Ovary (tissue), 9 donors: ENCODE measurements around the gene DCAF6. TPM values are rescaled to one million over a fixed set of nuclear protein-coding genes. Genes with fewer than 3 reads are reported as not detected.

Source experiments
- DNase-seq, 5 donors: peaks; one replicate each; pipeline ENCODE4 v3.0.0-alpha.2; 2019 to 2020
- H3K27ac ChIP-seq, 2 donors: fragments of 200-600 bp; one replicate each; pipeline versions ENCODE4 v1.5.1 to v1.8.0; 2019 to 2022
- H3K27me3 ChIP-seq: fragments of 200-600 bp; one replicate; pipeline ENCODE4 v1.8.0; 2022
- H3K36me3 ChIP-seq: fragments of 200-600 bp; sonication (generic); one replicate; pipeline ENCODE4 v1.5.1; 2019
- H3K4me1 ChIP-seq: one replicate; pipeline ENCODE4 v1.8.1; 2013; ENCODE audit warnings: mild to moderate bottlenecking, moderate library complexity; ENCODE audit not compliant: insufficient read depth
- H3K4me3 ChIP-seq: fragments of 200-600 bp; sonication (generic); one replicate; pipeline ENCODE4 v1.5.1; 2017
- H3K9me3 ChIP-seq, 2 donors: fragments of 200-600 bp in 1 of 2; sonication (generic) in 1 of 2; one replicate each; pipeline versions ENCODE4 v1.5.1 to v1.8.1; 2013 to 2019; ENCODE audit warnings: mild to moderate bottlenecking in 1 of 2, moderate library complexity in 1 of 2
- CTCF ChIP-seq, 3 donors: fragments of 450-650 bp in 2 of 3; fragments of 200-600 bp in 1 of 3; IDR thresholded peaks; one replicate each; pipeline versions ENCODE4 v1.5.1 to v1.8.0; 2016 to 2022; ENCODE audit warnings: antibody characterized with exemption in 3 of 3, mild to moderate bottlenecking in 1 of 3
- EP300 ChIP-seq: sonication (generic); formaldehyde crosslinking; IDR thresholded peaks from one replicate; pipeline ENCODE4 v1.6.1; 2017; ENCODE audit warnings: antibody characterized with exemption
- POLR2A ChIP-seq: fragments of 450-650 bp; IDR thresholded peaks from one replicate; pipeline ENCODE4 v1.6.1; 2017; ENCODE audit warnings: antibody characterized with exemption, mild to moderate bottlenecking, moderate library complexity
- WGBS, 3 donors: extraction: QIAGEN DNeasy Blood & Tissue Kit in 1 of 3; methylation state at CpG; one replicate each; pipeline versions ENCODE4 v1.1.5 to v1.1.7; 2013 to 2017; 5-methylcytosine and 5-hydroxymethylcytosine counted together
- intact Hi-C, 4 donors: fragments of 100-400 bp; cut with DNase I; formaldehyde crosslinking; loops; one replicate each; pipeline versions ENCODE4 v1.11.0 to v1.15.1; 2022 to 2023
- polyA plus RNA-seq, 2 donors: library from polyadenylated mRNA; stranded (reverse); fragments of 200-250 nt in 1 of 2; fragments of 350-450 nt in 1 of 2; fragmentation: Illumina TruSeq in 1 of 2; extraction: RNeasy Lipid Tissue Mini Kit (QIAGEN cat#74804) in 1 of 2; gene quantifications; one replicate each; pipeline ENCODE4 v1.2.3, GENCODE V29; 2013 to 2014
- total RNA-seq, 7 donors: library from RNA; depleted of rRNA in 2 of 7; stranded (reverse); fragments of >200 nt in 2 of 7; fragmentation: NEBNext Ultra II Directional in 3 of 7; extraction: Animal tissue kit (Norgen Biotek cat#: 25700) in 3 of 7; gene quantifications; one replicate each; pipeline versions ENCODE4 v1.1.0 to v1.2.4, GENCODE V29; 2016 to 2023
- donor health status: DM: no; HTN: no; CAD: no; lungs with moderate emphysema.
- donor health status: DM: no; HTN: no; CAD: no.
- donor health status: Bipolar disorder and iron deficiency.
- donor health status: DM: yes; HTN: yes; CAD: no.
- donor health status: DM: no; HTN: no; CAD: no.
- donor health status: DM: yes; HTN: yes; CAD: no.

DCAF6 gene
- total and polyA plus RNA-seq, 9 donors = 32.1 to 65.9 (median 44.4) TPM

GRCh38 chr1:167909691-167910180 is 26.7 kb upstream of the DCAF6 start:
- no peak overlapping the region for H3K27ac ChIP-seq
- no peak for DNase-seq
- TF ChIP-seq CTCF (IDR thresholded peaks at IDR 0.05) (no peak), POLR2A (no peak), EP300 (no peak)
- H3K4me3 ChIP-seq = no peak overlapping the region
- no peaks in the 10 kb centered on the region for H3K36me3 ChIP-seq
- H3K4me1 ChIP-seq = peaks cover 4% of the 10 kb centered on the region
- intact Hi-C loops = no loop called here
- WGBS, 3 donors = 90 to 92% (median 91%) methylated on average over 6 of the region's 6 CpGs
- H3K27me3 ChIP-seq = no peaks in the 10 kb centered on the region
- no peaks in the 10 kb centered on the region for H3K9me3 ChIP-seq

GRCh38 chr1:167910530-167910929 is 26.0 kb upstream of the DCAF6 start:
- TF ChIP-seq POLR2A (no peak), CTCF (IDR thresholded peaks at IDR 0.05) (no peak), EP300 (no peak)
- 40 to 51% (median 40%) methylated on average over 2 of the region's 2 CpGs for WGBS, 3 donors
- Histone ChIP-seq H3K36me3 (no peaks in the 10 kb centered on the region), H3K27me3 (no peaks in the 10 kb centered on the region), H3K4me1 (peaks cover 4% of the 10 kb centered on the region), H3K9me3 (no peaks in the 10 kb centered on the region), H3K27ac (no peak overlapping the region), H3K4me3 (no peak overlapping the region)
- intact Hi-C loops = no loop called here
- no peak for DNase-seq

GRCh38 chr1:167911413-167911812 is 25.1 kb upstream of the DCAF6 start:
- WGBS, 3 donors = 45 to 50% (median 47%) methylated on average over 8 of the region's 8 CpGs

GRCh38 chr1:167912294-167912693 is 24.2 kb upstream of the DCAF6 start:
- no peak overlapping the region for H3K27ac ChIP-seq
- no peak overlapping the region for H3K4me3 ChIP-seq
- DNase-seq = no peak
- no peaks in the 10 kb centered on the region for H3K9me3 ChIP-seq
- WGBS, 3 donors = 51 to 61% (median 61%) methylated on average over 7 of the region's 7 CpGs
- no peak for TF ChIP-seq POLR2A
- TF ChIP-seq EP300 = no peak
- TF ChIP-seq CTCF (IDR thresholded peaks at IDR 0.05) = no peak
- no peaks in the 10 kb centered on the region for H3K27me3 ChIP-seq
- intact Hi-C loops = no loop called here
- no peaks in the 10 kb centered on the region for H3K36me3 ChIP-seq
- peaks cover 4% of the 10 kb centered on the region for H3K4me1 ChIP-seq

More at GRCh38 chr1:167911413-167911812, 25.1 kb upstream of the DCAF6 start:
- no peak for DNase-seq
- TF ChIP-seq EP300 = no peak
- no peak for TF ChIP-seq CTCF (IDR thresholded peaks at IDR 0.05)
- no peak for TF ChIP-seq POLR2A
- no peaks in the 10 kb centered on the region for H3K27me3 ChIP-seq
- no peaks in the 10 kb centered on the region for H3K9me3 ChIP-seq
- no peak overlapping the region for H3K27ac ChIP-seq
- H3K36me3 ChIP-seq = no peaks in the 10 kb centered on the region
- H3K4me3 ChIP-seq = no peak overlapping the region
- intact Hi-C loops = no loop called here
- peaks cover 4% of the 10 kb centered on the region for H3K4me1 ChIP-seq
